ENCODE measurements around the gene RAMP3.

RAMP3 gene

DNA sequence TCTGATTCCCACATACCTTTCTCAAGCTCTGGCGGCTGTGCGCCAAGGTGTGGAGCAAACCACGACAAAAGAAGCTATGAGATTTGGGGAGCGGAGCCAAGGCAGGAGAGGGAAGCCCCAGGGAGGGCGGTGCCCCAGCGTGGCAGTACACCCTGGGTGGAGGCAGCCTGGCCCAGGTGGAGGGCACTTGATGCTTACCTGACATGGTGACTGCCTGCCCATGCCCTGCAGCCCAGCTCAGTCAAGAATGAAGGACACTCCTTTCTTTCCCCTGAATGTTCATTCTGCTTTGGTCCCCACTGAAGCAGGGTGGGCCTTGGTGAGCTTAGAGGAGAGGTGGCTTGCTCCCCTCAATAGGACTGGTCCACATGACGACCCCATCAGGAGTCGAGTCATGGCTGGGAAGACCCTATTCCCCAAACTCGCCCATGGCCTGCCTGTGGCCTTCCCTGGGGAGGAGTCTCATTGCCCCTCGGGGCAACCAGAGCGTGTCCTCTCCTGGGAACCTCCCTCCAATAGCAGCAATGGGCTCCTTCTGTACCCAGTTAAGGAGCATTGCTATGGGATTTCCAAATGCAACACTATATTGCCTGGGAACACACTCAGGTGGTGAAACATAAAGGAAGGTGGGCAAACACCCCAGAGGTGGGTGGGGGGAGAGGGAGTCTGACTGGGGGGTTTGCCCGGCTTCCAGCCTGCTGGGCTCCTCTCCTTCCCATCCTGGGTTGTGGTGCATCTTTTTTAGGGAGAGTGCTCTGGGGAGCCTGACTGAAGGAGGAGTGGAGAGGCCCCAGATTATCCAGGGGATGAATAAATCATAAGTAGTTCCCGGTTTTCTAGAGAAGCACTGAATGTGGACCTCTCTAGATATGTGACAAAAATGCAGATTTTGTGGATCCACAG lies 22.7 kb downstream of the RAMP3 start:
- DNase-seq, result no peak

DNA sequence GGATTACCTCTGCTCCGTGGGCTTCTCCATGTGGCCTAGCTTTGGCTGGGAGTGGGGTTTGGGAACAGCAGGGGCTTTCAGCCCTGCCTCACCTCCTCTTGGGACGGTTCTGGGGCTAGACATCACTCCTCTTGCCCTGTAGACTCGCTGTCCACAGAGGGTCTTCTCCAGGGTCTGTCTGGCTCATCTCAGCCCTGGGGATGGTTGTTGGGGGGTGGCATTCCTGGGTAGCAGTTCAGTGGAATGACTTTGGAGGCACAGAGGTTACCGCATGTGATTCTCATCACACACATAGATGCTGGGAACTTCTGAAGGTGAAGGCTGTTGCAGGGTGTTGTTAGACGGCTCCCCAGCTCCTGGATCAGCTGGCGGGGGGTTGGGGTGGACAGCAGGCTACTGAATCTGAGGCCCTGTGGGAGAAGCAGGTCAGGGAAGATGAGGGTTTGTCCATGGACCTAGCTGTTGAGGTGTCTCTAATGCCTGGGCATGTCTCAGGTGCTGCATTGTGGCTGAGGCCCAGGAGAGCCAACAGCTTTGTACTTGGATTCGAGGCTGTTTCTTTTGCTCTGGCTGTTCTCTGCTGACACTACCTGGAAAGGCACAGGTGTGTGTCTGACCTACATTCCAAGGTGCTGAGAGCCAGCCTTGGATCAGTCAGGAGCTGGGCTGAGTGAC lies 23.8 kb downstream of the RAMP3 start:
- DNase-seq, result no peak

DNA sequence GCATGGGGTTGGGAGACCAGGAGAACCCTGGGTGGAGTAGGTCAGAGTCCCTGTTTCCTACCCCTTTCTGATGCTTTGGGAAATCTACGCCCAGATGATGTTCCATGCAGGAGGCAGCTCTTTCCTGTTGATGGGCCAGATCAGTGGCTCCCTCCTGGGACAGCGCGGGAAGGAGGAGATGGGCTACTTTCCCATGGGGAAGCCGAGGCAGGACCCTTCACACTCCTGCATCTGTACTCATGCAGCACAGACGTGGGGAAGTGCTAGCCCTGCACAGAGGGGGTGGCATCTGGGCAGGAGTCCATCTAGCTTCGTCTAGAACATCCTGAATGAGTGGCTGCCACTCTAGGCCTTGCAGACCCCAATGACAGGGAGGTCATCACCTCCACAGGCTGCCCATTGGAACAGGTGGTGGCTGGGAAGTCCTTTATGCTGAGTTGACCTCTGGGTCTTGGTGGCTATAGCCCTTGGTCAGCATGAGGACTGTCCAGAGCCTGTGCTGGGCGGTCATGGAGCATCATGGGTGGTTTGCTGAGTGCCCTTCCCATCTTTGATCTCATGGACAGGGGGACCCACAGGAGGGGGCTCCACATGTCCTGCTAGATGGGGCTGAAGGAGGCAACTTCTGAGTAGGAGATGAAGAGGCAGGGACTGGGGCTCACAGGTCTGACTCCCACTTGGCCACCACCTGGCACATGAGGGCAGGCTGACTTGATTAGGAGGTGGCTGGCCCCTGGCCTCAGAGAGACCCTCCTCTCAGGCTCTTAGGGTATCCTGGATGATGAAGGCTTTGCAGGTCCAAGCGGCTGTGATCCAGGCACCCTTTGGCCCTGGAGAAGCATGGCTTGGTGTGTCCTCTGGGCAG lies 24.6 kb downstream of the RAMP3 start:
- DNase-seq, result no peak

DNA sequence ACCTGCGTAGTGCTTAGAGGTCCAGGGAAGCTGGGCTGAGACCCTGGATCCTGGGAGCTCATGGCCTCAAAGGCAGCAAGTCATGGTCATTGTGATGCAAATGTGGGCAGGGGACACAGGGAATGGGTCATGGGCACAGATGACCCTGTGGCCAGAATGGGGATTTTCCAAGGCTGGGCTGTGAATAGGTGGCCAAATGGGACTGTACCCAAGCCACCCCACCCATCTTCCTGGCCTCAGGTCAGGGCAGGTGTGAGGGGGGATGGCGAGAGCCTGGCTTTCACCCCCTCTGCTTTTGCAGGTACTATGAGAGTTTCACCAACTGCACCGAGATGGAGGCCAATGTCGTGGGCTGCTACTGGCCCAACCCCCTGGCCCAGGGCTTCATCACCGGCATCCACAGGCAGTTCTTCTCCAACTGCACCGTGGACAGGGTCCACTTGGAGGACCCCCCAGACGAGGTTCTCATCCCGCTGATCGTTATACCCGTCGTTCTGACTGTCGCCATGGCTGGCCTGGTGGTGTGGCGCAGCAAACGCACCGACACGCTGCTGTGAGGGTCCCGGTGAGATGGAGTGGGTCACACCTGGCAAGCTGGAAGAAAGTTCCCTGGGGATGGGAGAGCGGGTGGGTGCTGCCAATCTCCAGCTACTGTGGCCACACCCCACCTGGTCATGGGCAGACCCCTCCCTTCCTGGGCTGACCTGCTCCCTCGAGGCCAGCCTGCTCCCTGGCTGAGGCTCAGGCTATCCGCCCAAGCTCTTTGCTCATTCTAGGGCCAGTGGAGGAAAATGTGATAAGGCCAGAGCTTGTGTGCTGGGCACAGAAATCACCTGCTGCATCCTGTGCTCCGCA lies 25.5 kb downstream of the RAMP3 start:
- DNase-seq, result no peak

DNA sequence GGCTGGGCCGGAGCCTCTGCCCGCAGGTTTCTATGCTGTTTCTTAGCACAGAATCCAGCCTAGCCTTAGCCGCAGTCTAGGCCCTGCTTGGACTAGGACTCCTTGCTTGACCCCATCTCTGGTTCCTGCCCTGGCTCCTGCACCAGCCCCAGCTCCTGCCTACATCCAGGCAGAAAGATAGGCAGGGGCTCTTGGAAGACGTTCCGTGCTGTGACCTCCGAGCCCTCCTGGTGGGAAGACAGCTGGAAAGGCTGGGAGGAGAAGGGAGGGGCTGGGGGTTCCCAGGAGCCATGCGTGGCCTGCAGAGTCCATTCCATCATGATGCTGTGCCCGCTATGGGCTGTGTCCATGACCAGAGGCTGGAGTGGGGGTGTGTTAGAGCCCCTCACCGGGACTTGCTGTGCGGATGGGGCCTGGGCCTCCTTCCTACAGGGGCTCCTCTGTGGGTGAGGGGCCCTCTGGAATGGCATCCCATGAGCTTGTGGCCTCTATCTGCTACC lies 26.2 kb downstream of the RAMP3 start:
- DNase-seq, result no peak

DNA sequence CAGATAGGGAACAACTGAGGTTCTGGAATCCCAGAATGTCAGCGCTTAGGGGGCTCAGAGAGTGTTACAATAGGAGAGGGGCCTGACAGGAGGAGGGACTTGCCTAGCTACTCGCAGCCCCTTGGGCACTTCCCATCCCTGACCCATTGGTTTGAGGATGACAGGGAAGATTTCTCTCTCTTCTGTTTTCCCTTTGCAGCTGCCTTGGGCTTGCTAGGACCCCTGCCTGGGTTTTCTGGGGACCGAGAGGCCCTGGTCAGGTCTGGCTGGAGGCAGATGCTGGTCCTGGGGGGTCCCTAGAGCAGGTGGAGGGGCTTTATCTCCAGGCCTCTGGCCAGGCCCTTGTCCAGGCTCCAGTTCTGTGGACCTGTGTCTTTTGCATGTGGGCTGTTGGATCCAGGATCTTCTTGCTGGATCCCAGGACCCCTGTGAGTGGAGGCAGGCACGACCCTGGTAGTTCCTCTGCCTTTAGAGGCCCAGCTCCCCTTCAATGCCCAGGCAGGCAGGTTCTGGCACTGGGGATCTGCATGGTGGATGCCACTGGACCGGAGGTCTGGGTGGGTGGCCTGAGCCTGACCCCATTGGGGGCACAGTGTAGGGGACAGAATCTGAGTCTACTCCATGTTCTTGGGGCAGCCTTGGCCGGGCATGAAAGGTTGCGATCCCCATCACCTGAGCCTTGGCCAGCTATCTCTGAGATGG lies 26.9 kb downstream of the RAMP3 start:
- DNase-seq, result no peak

DNA sequence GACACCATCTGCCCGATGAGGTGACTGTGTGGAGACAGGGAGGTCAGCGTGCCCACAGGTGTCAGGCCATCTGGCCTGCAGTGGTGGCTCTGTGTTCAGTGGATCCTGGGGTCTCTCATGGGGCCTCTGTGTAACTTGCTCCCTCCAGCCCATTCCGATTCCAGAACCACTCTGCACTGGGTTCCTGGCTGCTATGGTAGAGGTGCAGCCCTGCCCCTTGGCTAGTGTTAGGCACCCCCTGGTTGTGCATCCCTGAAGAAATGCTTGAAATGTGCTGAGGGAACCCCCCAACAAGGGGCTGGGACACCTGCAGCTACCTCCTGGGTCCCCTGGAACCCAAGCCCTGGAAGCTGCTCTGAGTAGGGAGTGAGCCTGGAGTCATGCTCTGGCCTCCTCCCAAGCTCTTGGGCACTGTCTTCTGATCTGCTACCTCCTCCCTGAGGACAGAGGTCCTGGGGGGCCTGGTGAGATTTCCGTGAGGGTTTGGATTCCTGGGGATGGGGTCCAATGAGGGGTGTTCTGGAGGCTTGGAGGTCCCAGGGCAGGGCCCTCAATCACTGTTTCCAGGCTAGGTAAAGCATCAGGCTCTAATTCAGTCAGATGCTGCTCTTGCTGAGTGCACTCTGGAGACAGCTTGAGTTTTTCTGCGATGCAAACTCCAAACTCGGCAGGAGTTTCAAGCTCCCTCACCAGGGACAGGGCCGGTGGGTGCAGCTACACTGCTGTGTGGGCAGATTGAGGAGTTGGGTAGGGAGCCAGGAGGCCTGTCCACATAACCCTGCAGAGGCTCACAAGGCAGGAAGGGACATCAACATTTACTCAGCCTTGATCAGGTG lies 27.7 kb downstream of the RAMP3 start:
- no peak for DNase-seq

DNA sequence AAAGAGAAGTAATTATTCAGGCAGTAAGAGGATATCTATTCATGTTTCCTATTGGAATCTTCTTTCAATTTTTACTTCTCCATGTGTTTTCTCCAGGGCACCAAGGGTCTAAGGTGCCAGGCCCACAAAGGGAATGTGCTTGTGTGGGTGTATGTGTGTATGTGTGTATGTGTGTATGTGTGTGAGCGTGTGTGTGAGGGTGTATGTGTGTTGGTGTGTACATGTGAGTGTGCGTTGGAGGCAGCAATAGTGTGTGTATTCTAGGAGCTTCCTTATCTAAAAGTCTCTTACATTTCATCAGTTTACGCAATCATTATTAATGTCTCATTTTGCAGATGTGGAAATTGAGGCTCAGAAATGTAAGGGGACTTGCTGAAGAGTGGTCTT lies 28.3 kb downstream of the RAMP3 start:
- no peak for DNase-seq

DNA sequence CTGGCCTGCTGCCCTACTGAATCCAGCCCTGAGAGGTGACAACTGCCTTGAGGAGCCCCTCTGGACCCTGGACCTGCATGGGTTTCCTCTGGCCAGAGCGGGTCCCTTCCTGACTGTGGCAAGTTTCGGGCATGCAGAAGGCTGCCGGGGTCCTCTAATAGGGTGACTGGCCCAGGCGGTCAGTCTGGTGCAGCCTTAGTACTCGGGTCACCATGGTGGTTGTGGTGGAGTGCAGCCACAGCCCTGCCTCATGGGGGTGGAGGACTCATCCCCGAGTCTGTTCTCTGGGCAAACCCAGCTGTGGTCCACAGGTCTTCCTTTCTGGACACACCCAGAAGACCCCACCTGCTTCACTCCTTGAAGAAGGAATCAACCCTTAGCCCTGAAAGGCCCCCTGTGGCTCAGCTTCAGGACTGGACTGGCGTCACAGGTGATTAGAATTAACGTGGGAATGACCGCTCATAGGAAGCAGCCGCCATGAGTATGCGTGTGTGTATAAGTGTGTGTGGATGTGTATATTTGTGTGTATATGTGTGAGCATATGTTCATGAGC lies 28.7 kb downstream of the RAMP3 start:
- no peak for DNase-seq

DNA sequence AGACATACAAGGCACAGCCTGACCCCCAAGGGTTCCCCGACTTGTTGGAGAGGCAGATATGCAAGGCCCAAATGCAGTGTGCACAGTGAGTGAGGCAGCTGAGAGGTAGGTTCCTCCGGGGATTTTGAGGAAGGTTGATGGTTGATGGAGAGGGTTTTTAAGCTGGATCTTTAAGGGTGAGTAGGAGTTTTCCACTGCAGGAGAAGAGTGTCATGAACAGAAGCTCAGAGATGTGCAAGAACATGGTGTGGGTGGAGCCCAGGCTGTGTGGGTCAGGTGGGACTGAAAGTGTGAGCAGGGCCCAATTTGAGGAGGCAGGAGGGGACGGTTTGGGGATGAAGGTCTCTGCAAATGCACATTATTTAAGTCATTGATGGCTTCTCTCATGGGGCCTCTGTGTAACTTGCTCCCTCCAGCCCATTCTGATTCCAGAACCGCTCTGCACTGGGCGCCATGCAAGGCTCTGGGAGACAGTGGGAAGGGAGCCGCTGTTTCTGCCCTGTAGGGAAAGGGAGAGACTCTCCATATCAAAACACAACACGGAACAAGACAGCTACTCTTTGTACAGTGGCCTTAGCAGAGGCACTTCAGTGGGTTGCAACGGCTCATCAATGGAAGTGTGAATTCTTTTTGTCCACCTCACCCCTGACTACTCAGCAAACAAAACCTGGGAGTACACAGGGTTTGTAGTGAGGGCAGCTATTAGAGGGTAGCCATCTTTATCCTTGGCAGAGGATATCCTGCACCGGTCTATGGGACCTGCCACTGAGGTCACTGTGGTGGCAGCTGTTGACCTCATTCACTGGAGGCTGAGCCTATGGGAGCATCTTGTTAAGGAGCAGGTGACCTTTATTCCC lies 29.7 kb downstream of the RAMP3 start:
- no peak for DNase-seq

DNA sequence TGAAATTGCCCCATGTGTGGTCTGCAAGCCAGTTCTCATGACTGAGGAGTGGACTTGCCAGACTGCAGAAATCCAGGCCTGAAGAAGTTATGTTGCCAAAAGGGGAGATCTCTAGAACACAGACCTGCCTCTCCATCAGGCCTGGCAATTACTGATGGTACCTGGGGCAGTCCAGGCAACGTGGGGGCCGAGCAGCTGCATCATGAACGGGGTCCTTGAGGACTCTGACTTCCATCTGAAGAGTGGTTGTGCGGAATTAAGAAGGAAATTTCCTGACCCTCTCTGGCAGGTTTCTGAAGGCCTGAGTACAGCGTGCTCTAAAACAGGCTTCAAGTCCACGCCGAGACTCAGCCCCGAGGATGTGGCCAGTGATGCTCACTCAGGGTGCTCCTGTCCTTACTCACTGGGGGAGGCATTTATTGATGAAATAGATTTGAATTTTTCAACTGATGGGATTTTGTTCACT lies 30.4 kb downstream of the RAMP3 start:
- no peak for DNase-seq

DNA sequence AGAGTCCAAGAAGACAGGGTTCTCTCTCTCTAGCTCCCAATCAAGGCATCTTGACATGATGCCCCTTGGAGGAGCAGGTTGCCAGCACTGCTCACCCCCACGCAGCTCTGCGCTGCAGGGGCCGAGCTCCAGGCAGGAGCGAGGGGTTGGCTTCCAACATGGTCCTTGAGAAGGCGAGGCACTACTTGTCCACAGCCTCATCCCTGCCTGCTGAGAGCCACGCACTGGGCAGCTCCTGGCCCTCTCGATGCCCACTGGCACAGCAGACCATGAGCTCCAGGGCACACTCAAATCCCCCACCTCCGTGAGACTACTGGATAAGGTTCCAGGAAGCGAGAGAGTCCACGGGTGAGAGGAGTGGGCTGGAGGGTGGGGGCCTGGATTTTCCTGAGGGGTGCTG lies 31.1 kb downstream of the RAMP3 start:
- no peak for DNase-seq

DNA sequence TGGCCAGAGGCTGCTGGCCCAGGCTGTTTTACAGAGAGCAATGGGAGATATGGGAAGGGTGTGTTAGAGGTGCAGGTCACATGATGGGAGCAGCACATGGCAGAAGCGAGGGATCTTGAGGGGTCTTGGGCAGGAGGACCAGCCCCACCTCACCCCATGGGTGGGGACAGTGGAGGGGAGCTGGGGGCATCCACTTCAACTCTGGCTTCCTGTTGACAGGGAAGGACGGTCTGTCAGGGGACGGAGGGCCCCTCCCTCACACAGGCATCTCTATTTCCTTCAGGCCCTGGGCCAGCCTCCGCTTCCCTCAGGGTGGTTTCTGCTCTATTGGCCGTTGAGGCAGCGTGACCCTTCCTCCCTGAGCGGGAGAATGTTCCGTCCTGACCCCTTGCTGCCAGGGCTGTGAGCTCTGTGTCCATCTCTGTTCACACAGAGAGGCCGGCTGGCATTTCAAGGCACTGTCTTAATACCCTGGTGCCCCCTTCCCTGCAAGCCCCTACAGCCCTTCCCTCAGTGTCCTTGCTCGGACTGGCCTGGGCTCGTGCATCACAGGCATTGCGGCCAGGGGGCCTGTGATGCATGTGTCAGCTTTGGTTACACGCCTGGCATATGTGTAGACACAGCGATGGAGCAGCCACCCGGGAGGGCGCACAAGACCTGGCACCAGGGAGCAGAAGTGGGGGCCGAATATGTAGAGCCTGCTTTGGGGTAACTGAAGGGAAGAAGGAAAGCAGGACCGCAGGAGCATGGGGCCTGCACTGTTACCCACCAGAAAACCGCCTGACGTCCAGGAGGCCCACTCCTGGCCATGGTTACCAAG lies 31.8 kb downstream of the RAMP3 start:
- DNase-seq, result no peak

DNA sequence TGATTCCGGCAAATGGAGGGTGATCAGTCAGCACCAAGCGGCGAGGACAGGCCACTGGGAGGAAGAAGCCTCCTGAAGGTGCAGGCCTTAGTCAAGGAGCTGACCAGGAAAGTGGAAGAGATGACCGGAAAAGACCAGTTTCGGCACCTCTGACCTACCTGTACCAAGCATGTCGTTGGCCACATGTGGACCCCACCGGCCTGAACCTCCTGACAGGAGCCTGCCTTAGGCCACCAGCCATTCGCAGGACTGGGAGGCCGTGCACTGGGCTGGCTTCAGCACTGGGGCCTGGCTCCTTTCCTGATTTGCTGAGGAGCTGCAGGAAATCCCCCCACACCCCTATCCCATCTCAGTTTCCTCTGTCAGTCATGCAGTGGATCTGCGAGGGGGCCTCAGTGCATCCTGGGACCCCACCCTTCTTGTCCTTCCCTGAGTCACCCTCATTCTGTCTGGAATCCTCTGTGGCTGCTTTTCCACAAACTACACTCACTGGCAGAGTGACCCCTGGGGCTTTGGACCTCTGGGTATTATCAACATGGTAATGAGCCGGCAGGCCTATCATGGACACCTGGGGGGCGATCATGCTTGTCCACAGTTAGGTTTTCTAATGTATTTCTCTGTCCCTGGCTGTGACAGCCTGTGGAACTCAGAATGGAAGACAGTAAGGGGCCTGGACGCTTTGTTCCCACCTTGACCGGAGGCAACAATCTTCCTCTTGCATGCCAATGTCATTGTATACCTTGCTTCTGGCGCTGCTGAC lies 33.0 kb downstream of the RAMP3 start:
- DNase-seq, result no peak

DNA sequence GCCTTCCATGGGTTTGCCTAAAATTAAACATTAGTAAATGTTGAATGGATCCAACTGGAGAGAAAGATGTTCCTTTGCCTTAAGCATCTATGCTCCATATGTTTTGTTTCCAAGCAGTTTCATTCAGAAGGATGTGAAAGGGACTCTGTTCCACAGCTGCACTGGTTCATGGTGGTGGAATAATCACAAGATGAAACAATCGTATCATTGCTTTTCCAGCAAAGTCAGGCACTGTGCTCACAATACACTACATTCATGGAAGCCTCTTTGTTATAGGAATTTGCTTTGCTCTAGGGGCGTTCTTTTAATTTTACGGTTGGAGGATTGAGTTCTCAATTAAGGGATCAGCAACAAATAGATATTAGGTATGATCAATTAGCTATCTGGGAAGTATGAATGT lies 33.8 kb downstream of the RAMP3 start:
- DNase-seq, result no peak

DNA sequence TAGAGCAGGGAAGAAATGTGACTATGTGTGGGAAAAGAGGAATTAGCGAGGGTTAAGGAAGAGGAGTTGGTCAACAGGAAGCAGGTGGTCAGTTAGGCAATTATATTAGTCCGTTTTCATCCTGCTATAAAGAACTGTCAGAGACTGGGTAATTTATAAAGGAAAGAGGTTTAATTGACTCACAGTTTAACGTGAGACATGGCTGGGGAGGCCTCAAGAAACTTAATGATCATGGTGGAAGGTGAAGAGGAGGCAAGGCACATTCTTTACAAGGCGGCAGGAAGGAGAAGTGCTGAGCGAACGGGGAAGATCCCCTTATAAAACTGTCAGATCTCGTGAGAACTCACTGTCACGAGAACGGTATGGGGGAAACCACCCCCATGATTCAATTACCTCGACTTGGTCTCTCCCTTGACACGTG lies 35.0 kb downstream of the RAMP3 start:
- no peak for DNase-seq

DNA sequence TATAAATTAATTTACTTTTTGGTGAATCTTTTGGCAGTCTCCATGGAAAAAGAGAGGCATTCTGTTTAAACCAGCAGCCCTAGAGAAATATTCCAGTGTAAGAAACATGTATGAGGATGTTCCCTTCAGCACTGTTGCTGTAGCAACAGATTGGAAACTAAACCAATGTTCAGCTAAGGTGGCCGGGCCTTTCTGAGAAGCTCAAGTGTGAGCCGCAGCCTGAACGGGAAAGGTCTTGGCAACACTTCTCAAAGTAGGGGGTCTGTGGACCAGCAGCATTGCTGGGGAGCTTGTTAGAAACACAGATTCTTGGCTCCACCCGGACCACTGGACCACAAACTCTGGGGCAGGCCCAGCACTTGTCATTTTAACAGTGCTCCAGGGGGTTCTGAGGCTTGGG lies 36.2 kb downstream of the RAMP3 start:
- peak; percentile 36 for DNase-seq

Data from right forelimb (tissue), 1 donor.